GM12891 (cell line): ENCODE results near the gene PIK3AP1.

Experiments
- POLR2A ChIP-seq: IDR thresholded peaks from 2 replicates; pipeline ENCODE4 v1.6.1; 2011; ENCODE audit warnings: low read depth, low read length, control low read depth
- POLR2AphosphoS5 ChIP-seq: IDR thresholded peaks from 2 replicates; pipeline ENCODE4 v1.6.1; 2011; ENCODE audit warnings: low read depth, low read length, control low read depth
- SPI1 ChIP-seq: IDR thresholded peaks from 2 replicates; pipeline ENCODE4 v1.6.1; 2011; ENCODE audit warnings: low read depth, low read length, control low read depth
- TAF1 ChIP-seq: IDR thresholded peaks from 2 replicates; pipeline ENCODE4 v1.6.1; 2011; ENCODE audit warnings: low read depth, low read length, control low read depth

- TF ChIP-seq POLR2AphosphoS5 (no peak), POLR2A (no peak), TAF1 (no peak), SPI1 (peak; percentile 93)
Measured at GRCh38 chr10:96666741-96667140, 53.6 kb downstream of the PIK3AP1 start.
